M059J (cell line): ENCODE results near the gene RAB23. TPM values are rescaled to one million over a fixed set of nuclear protein-coding genes. Genes with fewer than 3 reads are reported as not detected.
"Not testable (repeated sequence)": the region's sequence is repeated elsewhere in the genome, so short reads cannot be mapped to it uniquely, and the experiment has no call there.

Experiments
- DNase-seq: peaks from one replicate; pipeline ENCODE4 v3.0.0-alpha.2; 2012; ENCODE audit warnings: low read depth
- total RNA-seq: library from RNA; depleted of rRNA; stranded (reverse); fragments of >200 nt; shearing (Covaris generic); gene quantifications from 2 replicates; pipeline ENCODE4 v1.2.3, GENCODE V29; 2014

The RAB23 gene
- total RNA-seq, 1 experiment from 2014 or later, result 60.5 TPM

- not testable (repeated sequence) for DNase-seq
Observed at GRCh38 chr6:57243526-57243925, 21.4 kb upstream of the RAB23 start.

- DNase-seq, result peak; percentile 86
Observed at GRCh38 chr6:57242505-57242904, 20.4 kb upstream of the RAB23 start.

GRCh38 chr6:57226221-57226620 lies 4.1 kb upstream of the RAB23 start:
- peak; percentile 81 for DNase-seq

- peak; percentile 80 for DNase-seq
Observed at GRCh38 chr6:57224769-57225515, 2.8 kb upstream of the RAB23 start.

GRCh38 chr6:57222743-57223077 lies 603 bp upstream of the RAB23 start:
- no peak for DNase-seq

GRCh38 chr6:57221191-57221935 lies 744 bp downstream of the RAB23 start:
- peak; percentile 73 for DNase-seq

- DNase-seq, result no peak
Observed at GRCh38 chr6:57220083-57220703, 1.9 kb downstream of the RAB23 start.

GRCh38 chr6:57217270-57217669 lies 4.8 kb downstream of the RAB23 start:
- DNase-seq, result no peak

GRCh38 chr6:57216235-57217101 lies 5.6 kb downstream of the RAB23 start:
- DNase-seq, result peak; percentile 92

GRCh38 chr6:57215260-57215659 lies 6.8 kb downstream of the RAB23 start:
- DNase-seq, result no peak

- no peak for DNase-seq
Observed at GRCh38 chr6:57210060-57210459, 12.0 kb downstream of the RAB23 start.

GRCh38 chr6:57209030-57209429 lies 13.1 kb downstream of the RAB23 start:
- DNase-seq, result no peak

- no peak for DNase-seq
Observed at GRCh38 chr6:57207872-57208271, 14.2 kb downstream of the RAB23 start.

GRCh38 chr6:57207141-57207540 lies 15.0 kb downstream of the RAB23 start:
- peak; percentile 83 for DNase-seq

GRCh38 chr6:57205550-57206328 lies 16.4 kb downstream of the RAB23 start:
- no peak for DNase-seq

- no peak for DNase-seq
Observed at GRCh38 chr6:57201718-57202117, 20.4 kb downstream of the RAB23 start.

GRCh38 chr6:57198926-57199636 lies 23.0 kb downstream of the RAB23 start:
- peak; percentile 32 for DNase-seq

- DNase-seq, result no peak
Observed at GRCh38 chr6:57195457-57195856, 26.6 kb downstream of the RAB23 start.

- no peak for DNase-seq
Observed at GRCh38 chr6:57193177-57193576, 28.9 kb downstream of the RAB23 start.

GRCh38 chr6:57190140-57190539 lies 32.0 kb downstream of the RAB23 start:
- DNase-seq, result peak; percentile 49
